Measurements from ENCODE around the gene CYB561D2. TPM values are rescaled to one million over a fixed set of nuclear protein-coding genes. Genes with fewer than 3 reads are reported as not detected.
A peak's percentile ranks its signal among the peaks of the same experiment; 100 is the strongest.

Gene CYB561D2
- polyA plus RNA-seq, 1 donor from 2014 or later: 21.2 TPM

- TF ChIP-seq REST (IDR thresholded peaks at IDR 0.05; ENCODE audit: borderline replicate concordance) (no peak), RAD21 (conservative IDR thresholded peaks at IDR 0.05) (no peak), SMC3 (conservative IDR thresholded peaks at IDR 0.05; ENCODE audit: poor library complexity) (no peak), EP300 (conservative IDR thresholded peaks at IDR 0.05; ENCODE audit: poor library complexity, severe bottlenecking) (no peak), TAF1 (IDR thresholded peaks at IDR 0.05; ENCODE audit: low read depth) (no peak), MXI1 (conservative IDR thresholded peaks at IDR 0.05; ENCODE audit: poor library complexity, severe bottlenecking) (no peak), POLR2AphosphoS5 (IDR thresholded peaks at IDR 0.05) (no peak), EZH2 (IDR thresholded peaks at IDR 0.05; ENCODE audit: borderline replicate concordance, insufficient read depth, low read length, poor library complexity, severe bottlenecking) (no peak)
- TF ChIP-seq, protein P1, sequence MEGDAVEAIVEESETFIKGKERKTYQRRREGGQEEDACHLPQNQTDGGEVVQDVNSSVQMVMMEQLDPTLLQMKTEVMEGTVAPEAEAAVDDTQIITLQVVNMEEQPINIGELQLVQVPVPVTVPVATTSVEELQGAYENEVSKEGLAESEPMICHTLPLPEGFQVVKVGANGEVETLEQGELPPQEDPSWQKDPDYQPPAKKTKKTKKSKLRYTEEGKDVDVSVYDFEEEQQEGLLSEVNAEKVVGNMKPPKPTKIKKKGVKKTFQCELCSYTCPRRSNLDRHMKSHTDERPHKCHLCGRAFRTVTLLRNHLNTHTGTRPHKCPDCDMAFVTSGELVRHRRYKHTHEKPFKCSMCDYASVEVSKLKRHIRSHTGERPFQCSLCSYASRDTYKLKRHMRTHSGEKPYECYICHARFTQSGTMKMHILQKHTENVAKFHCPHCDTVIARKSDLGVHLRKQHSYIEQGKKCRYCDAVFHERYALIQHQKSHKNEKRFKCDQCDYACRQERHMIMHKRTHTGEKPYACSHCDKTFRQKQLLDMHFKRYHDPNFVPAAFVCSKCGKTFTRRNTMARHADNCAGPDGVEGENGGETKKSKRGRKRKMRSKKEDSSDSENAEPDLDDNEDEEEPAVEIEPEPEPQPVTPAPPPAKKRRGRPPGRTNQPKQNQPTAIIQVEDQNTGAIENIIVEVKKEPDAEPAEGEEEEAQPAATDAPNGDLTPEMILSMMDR (IDR thresholded peaks at IDR 0.05; ENCODE audit: poor library complexity, severe bottlenecking): no peak
- Histone ChIP-seq H3K9me2 (ENCODE audit: insufficient read depth, low read length) (no peaks in the 10 kb centered on the region), H3K4me3 (ENCODE audit: low read length) (no peak overlapping the region), H3K27ac (ENCODE audit: low read length) (no peak overlapping the region), H3K27me3 (ENCODE audit: insufficient read depth, low read depth, low read length) (no peaks in the 10 kb centered on the region), H2AFZ (ENCODE audit: low read depth, low read length) (no peak overlapping the region), H3K9ac (ENCODE audit: low read length) (no peak overlapping the region), H3K79me2 (replicated peaks; ENCODE audit: insufficient read depth, low read length) (no peaks in the 10 kb centered on the region), H4K20me1 (ENCODE audit: insufficient read depth) (no peaks in the 10 kb centered on the region), H3F3A (ENCODE audit: insufficient read depth, low read length, poor library complexity, severe bottlenecking) (no peaks in the 10 kb centered on the region), H3K4me2 (ENCODE audit: low read length) (no peak overlapping the region), H3K36me3 (ENCODE audit: insufficient read depth, low read length) (peaks cover 7% of the 10 kb centered on the region), H3K9me3 (ENCODE audit: low read length) (no peaks in the 10 kb centered on the region)
These were observed 14.0 kb downstream of the CYB561D2 start for GRCh38 chr3:50364573-50365079.

GRCh38 chr3:50365080-50365841, 14.6 kb downstream of the CYB561D2 start:
- TF ChIP-seq RAD21 (conservative IDR thresholded peaks at IDR 0.05) (peak; percentile 18), EP300 (conservative IDR thresholded peaks at IDR 0.05; ENCODE audit: poor library complexity, severe bottlenecking) (no peak), REST (IDR thresholded peaks at IDR 0.05; ENCODE audit: borderline replicate concordance) (no peak)
- TF ChIP-seq, protein P1 (IDR thresholded peaks at IDR 0.05; ENCODE audit: poor library complexity, severe bottlenecking): peak; percentile 12
- Histone ChIP-seq H4K20me1 (ENCODE audit: insufficient read depth) (no peaks in the 10 kb centered on the region), H2AFZ (ENCODE audit: low read depth, low read length) (no peak overlapping the region), H3K4me3 (ENCODE audit: low read length) (no peak overlapping the region), H3K27ac (ENCODE audit: low read length) (no peak overlapping the region), H3K79me2 (replicated peaks; ENCODE audit: insufficient read depth, low read length) (no peaks in the 10 kb centered on the region), H3K4me2 (ENCODE audit: low read length) (no peak overlapping the region), H3K36me3 (ENCODE audit: insufficient read depth, low read length) (peaks cover 7% of the 10 kb centered on the region), H3K27me3 (ENCODE audit: insufficient read depth, low read depth, low read length) (no peaks in the 10 kb centered on the region), H3K9ac (ENCODE audit: low read length) (no peak overlapping the region), H3K9me2 (ENCODE audit: insufficient read depth, low read length) (no peaks in the 10 kb centered on the region), H3K9me3 (ENCODE audit: low read length) (no peaks in the 10 kb centered on the region), H3F3A (ENCODE audit: insufficient read depth, low read length, poor library complexity, severe bottlenecking) (no peaks in the 10 kb centered on the region)

Data from neural cell (in vitro differentiated cells).